ENCODE data around the gene SYT15.

Gene SYT15

DNA sequence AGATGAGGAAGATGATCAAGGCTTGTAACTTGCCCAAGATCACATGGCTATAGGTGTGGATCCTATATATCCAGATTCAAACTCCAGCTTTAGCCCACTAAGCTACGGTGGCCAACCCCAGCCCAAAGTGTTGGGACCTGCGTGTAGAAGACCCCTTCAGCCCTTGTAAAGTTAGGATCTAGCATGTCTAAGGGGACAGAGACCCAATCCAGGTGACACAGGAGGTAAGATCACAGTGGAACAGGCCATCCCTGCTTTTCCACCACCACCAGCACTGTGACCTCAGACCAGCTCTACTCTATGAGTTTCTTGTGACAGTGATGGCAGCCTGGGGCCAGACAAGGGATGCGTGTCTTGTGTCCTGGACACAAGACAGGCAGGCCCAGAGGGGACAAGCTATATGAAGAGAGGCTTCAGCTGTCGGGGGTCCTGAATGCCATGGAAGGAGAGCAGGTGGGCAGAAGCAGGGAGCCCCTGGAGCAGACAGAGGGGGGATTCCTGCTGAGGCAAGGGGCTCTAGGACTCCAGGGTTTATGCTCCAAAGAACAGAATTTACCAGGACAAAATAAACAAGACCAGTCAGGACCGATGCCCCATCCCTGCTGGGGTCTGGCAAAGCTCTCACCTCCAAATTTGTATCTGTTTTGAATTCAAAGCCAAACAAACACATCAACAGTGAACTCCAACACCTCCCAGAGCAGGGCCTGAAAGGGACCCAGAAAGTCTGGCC lies 32.9 kb upstream of the SYT15 start:
- DNase-seq, result no peak

GRCh38 chr10:46546591-46547540 lies 32.1 kb upstream of the SYT15 start:
- DNase-seq, result no peak

- no peak for DNase-seq
These were observed 31.1 kb upstream of the SYT15 start for GRCh38 chr10:46547541-46548497.

DNA sequence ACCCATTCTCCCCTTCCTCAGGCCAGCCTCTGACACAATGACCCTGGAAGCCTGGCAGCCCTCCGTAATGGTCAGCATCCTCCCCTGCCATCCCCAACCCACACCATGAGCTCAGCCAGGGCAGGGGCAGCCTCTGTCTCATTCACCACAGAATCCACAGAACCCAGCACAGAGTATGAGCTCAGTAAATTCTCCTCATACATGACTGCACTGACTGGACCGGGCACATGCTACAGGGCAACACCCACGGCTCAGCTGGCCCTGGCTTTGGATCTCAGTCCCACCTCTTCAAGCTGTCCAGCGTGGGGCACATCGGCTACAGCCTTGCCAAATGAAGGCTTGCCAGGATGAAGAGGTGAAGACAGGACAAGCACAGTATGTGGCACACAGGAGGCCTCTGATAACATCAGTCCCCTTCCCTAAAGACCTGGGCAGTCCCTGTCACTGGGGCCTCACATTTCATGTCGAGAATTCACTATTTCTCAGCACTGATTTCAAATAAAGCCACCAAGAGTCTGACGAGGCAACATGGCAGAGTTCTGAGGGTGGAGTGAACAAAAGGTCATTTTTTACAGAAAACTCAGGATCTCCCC lies 30.3 kb upstream of the SYT15 start:
- no peak for DNase-seq

DNA sequence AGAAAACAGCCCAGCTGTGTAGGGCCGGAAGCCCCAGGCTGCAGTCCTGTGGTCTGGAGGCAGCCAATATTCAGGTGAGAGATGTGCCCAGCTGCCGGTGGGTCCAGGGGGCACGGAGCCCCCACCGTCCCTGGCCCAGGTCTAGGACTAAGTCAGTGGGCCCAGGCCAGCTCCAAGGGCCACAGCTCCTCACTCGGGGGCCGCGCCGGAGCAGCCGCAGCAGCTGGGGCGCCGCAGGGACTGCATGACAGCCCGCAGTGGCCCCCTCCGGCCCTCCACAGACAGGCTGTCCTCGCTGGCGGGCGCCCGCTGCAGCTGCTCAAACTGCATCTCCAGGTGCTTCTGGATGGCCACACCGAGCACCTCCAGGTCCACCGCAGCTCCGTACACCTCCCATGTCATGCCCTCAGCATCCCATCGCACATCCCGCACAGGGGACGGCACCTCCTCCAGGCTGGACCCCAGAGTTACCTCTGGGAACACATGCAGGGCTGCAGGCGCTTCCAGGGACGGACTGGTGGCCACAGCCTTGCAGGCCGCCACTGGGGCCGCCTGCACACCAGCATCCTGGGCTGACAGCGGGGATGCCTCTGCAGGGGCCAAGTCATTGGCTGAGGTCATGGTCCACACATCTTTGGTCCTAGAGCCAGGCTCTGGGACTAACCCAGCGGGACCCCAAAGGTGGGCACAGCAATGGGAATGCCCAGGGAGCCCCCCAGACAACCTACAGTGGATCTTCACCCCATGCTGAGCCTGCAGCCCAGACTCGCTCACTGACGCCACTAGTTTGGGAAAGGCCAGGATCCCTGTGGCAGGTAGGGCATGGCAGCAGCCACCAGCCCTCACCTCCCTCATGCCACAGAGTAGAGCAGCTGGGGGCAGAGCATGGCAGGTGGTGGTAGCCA lies 29.5 kb upstream of the SYT15 start:
- no peak for DNase-seq

DNA sequence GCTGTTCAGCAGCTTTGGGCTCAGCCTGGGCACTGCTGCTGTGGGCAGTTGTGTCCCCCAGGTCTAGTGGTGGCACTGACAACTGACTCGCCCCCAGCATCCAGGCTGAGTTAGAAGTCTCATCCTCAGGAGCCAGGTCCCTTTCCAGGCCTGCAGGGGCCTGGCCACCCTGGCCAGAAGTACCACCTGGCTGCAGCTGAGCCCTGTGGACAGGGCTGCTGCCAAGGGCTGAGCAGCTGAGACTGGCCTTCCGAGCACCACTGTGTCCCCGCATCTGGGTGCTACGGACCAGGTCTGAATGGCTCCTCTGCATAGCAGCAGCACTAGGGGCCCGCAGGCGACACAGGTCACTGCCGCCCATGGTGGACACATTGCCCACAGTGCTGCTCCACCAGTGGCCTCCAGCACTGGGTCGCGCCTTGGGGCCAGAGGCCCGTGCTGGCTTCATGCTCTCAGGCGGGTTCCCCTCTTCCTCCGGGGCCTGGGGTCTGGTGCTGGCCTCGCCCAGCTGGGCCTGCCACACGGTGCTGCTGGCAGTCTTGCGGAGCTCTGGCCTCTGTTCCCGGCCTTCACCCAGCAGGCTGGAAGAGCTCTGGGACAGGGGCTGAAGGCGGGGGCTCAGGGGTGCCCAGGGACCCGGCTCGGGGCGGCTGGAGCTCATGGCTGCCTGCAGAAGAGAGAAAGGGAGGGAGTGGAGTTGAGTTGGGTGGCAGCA lies 28.7 kb upstream of the SYT15 start:
- DNase-seq, result no peak

- DNase-seq, result no peak
These were observed 27.9 kb upstream of the SYT15 start for GRCh38 chr10:46550795-46551700.

- no peak for DNase-seq
These were observed 27.0 kb upstream of the SYT15 start for GRCh38 chr10:46551701-46552525.

DNA sequence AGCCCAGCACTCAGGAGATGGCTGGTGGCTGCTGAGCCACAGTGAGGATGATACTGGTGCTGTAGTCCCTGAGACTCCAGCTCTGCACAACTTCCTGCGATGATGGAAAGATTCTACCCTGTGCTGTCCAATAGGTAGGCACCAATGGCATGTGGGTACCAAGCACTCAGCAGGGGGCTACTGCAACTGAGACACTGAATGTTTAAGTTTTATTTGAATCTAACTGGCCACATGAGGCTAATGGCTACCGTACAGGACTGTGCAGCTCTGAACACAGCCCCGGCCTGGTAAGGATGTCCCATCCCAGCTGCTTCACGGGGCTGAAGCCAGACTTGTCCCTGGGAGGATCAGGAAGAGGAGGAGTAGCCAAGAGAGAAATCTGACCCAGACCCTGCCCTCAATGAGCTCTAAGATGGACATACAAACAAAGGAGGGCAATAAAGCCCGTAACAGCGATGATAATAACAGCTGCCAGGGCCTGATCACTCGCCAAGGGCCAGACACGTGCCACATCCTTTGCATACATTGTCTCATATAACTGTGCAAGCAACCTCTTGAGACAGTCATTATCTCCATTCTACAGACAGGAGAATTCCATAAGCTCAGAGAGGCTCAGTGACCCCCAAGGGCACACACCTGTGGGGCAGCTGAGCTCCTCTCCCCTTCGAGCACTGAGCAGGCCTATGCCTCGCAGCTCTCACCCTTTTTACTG lies 26.2 kb upstream of the SYT15 start:
- no peak for DNase-seq

- no peak for DNase-seq
These were observed 25.5 kb upstream of the SYT15 start for GRCh38 chr10:46553238-46554049.

DNA sequence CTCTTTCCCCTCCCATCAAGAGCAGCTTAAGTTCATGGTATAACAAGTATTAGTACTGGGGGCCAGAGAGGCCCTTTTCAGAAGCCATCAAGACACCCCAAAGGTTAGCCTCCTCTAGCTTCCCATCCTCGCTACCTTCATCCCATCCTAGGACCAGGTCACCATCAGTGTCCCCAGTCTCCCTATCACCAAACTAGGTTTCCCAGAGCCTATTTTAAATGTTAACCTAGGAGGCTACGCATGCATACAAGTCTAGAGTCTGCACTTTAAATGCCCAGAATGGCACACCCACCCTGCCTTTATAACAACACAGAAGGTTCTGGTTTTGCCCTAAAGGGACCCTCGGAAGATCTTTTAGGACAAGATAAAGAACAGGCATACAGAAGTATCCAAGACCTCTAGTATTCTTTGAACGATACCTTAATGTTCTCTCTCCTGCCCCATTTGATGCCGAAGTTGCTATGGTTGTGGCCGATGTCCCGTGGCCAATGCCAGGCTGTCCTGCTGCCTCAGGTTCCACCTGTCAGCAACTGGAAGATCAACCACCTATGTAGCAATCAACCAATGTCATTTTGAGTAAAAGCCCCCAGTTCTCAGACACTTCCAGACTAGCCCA lies 24.7 kb upstream of the SYT15 start:
- no peak for DNase-seq

GRCh38 chr10:46555366-46555712 lies 23.6 kb upstream of the SYT15 start:
- DNase-seq, result no peak

DNA sequence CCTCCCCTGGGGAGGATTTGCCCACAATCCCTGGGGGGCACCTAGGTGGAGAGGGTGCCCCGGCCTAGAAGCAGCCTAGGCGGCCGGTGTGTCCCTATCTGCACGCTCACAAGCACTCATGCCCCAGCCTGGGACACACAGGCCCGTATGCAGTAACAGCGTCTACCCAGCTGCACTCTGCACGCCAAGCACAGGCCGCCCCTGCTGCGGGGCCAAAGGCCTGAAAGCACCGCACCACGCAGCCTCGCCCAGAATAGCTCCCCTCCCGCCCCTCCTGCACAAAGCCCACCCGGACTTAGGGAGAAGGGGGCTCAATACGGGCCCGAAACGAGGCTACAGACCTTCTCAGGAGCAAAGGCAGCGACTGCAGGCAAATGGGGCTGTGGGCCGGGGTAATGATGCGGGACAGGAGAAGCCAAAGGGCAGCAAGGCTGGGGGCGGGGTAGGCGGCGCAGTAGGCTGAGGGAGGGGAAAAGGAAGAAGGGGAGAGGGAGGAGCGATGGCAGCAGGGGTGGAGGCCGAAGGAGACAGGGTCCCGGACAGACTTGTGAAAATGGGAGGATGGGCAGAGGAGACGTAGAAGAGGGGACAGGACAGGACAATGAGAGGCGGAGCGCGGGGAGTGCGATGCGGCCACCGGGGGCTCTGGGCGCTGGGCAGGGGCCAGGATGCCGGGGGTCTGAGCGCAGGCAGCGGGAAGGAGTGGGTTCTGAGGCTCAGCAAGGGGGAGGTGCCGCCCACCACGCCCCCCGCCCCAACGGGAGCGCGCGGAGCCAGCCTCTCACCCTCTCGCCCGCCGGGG lies 23.0 kb upstream of the SYT15 start:
- no peak for DNase-seq

DNA sequence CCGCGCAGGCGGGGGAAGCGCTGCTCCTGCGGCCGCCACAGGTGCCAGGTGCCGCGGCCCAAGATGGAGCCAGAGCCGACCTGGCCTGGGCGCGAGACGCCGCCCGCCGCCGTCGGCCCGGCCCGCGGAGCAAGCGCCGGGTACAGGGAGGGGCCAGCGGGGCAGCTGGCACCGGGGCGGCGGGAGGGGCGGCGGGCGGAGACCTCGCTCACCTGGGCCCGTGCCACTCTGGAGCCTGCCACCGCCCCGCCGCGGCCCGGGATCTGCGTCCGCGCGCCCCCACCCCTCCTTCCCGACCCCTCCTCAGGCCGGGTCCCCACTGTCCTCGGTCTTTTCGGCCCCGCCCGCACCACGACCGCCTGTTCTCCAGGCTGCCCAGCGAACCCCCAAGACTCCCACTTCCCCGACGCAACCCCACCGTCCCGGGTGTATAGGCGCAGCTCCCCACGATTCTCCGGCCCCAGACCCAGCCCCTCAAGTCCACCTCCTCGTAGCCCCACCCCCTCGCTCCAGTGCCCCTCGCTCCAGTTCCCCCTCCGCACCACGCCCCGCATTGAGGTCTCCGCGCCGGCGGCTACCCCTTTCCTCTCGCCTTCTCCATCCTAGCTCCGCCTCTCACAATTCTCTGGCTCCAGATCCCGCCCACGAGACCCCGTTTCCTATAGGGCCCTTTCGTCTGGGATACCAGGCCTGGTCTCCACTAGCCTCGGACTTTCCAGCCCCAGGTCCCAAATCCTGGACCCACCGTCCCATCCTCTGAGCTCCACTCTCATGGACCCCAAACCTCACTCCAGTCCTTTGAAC lies 22.2 kb upstream of the SYT15 start, which contains the start of gene GPRIN2:
TSS of gene GPRIN2 (minus strand) at position 144 of the 804 bp plus-strand sequence. CDS start 5,922 bp downstream, outside the sequence.
- DNase-seq, result no peak

Measured in NCI-H82 (cell line).